ENCODE data around the gene ASF1B.

DNA sequence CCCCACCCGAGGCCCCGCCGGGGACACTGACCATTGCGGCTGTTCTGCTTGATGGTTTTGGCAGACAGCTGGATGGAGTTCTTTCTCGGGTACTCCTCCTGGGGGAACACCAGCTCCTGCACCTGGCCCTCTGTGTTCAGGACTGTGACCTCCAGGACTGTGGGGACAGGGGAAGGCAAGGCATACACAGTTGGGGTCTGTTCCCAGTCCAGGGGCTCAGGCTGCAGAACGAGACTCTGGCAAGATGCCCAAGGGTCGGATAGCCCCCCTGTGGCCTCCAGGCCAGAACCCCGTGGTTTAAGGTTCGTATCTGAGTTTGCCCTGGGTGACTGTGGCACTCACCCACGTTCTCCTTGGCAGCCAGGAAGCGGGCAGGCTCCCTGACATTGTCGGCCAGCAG, 22.7 kb upstream of the ASF1B start:
- no peak for TF ChIP-seq POLR2A (IDR thresholded peaks at IDR 0.05; ENCODE audit: low read length)
- TF ChIP-seq GATA1 (IDR thresholded peaks at IDR 0.05; ENCODE audit: low read depth, low read length), result no peak
